ENCODE results near the gene PLEKHG4. TPM values are rescaled to one million over a fixed set of nuclear protein-coding genes. Genes with fewer than 3 reads are reported as not detected.

Gene PLEKHG4
- total and polyA plus RNA-seq, 9 donors, result 7.6 to 13.2 (median 10.1) TPM

- peaks cover 25% of the 10 kb centered on the region for H3K4me1 ChIP-seq (ENCODE audit: control insufficient read depth, insufficient read depth, low read length)
- no peaks in the 10 kb centered on the region for H3K9me3 ChIP-seq (replicated peaks; ENCODE audit: control insufficient read depth, low read depth, low read length)
- peaks cover 14% of the 10 kb centered on the region for H3K36me3 ChIP-seq (ENCODE audit: control insufficient read depth, insufficient read depth, low read length)
- 67% methylated on average over 2 of the region's 4 CpGs for WGBS (ENCODE audit: insufficient coverage)
- DNase-seq, result peak; percentile 41
- H3K27ac ChIP-seq (ENCODE audit: low read length), result no peak overlapping the region
- no peaks in the 10 kb centered on the region for H3K27me3 ChIP-seq (ENCODE audit: control insufficient read depth, insufficient read depth, low read length)
- H3K4me3 ChIP-seq (ENCODE audit: low read length), result no peak overlapping the region
Observed at GRCh38 chr16:67277294-67277998, 1.9 kb upstream of the PLEKHG4 start.

DNA sequence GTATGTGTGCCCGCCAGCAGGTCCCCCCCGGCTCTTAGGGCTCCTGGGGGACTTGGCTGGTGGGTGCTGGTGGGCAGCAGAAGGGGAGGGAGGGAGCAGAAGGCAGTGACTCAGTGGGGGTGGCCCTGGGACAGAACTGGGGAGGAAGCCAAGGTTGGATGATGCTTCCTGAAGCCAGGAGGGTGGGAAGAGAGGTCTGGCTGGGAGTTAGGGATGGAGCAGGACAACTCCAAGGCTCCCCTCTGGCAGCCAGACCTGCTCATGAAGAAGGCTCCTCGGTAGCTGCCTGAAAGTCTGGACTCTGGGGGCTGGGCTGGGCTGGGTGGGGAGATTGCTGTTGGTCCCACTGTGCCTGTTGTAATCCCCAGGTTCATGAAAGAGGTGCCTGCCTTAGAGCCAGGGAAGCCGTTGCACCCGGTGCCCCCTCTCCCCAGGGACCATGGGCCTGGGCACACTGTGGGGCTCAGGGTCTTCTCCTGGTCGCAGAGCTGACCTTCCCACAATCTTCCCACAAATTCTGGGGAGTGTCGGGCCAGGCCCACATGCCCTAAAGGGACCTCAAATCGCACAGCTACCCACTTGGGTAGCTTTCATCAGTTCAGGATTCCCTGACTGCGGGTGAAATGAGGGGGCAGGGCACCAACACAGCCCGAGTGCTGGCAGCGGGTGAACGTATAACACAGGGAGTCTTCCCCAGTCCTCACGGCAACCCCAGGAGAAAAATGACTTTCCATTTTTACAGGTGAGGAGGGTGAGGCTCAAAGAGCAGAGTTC, 1.1 kb upstream of the PLEKHG4 start:
- Histone ChIP-seq H3K27me3 (ENCODE audit: control insufficient read depth, insufficient read depth, low read length) (no peaks in the 10 kb centered on the region), H3K9me3 (replicated peaks; ENCODE audit: control insufficient read depth, low read depth, low read length) (no peaks in the 10 kb centered on the region), H3K27ac (ENCODE audit: low read length) (no peak overlapping the region), H3K4me3 (ENCODE audit: low read length) (peak overlapping the region; percentile 45), H3K4me1 (ENCODE audit: control insufficient read depth, insufficient read depth, low read length) (peaks cover 25% of the 10 kb centered on the region), H3K36me3 (ENCODE audit: control insufficient read depth, insufficient read depth, low read length) (peaks cover 21% of the 10 kb centered on the region)
- peak; percentile 37 for DNase-seq
- WGBS (ENCODE audit: insufficient coverage), result 64% methylated on average over 10 of the region's 13 CpGs

DNA sequence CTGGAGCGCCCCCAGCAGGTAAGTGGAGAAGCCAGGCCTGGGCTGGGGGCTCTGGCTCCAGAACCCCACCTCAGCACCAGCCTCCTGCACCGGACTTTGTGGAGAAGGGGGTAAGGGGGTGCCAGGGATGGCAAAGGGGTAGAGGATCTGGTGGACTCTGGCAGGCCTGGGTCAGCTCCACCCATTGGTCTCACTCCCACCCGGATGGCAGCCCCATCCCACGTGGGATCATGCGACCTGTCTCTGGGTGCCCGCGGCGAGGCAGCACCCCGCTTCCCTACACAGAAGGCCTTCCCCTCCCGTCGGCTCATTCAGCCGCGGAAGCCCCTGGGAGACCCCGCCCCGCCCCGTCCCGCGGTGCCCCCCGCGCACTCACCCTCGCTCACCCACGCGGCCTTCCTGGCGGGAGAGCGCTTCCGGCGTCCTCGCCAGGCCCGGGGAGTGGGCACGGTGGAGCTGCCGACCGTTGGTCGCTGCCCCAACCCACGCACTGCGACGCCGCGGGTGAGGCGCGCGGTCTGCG, 498 bp upstream of the PLEKHG4 start:
- H3K27ac ChIP-seq (ENCODE audit: low read length), result no peak overlapping the region
- H3K9me3 ChIP-seq (replicated peaks; ENCODE audit: control insufficient read depth, low read depth, low read length), result no peaks in the 10 kb centered on the region
- peaks cover 25% of the 10 kb centered on the region for H3K36me3 ChIP-seq (ENCODE audit: control insufficient read depth, insufficient read depth, low read length)
- H3K27me3 ChIP-seq (ENCODE audit: control insufficient read depth, insufficient read depth, low read length), result no peaks in the 10 kb centered on the region
- H3K4me1 ChIP-seq (ENCODE audit: control insufficient read depth, insufficient read depth, low read length), result peaks cover 25% of the 10 kb centered on the region
- peak overlapping the region; percentile 45 for H3K4me3 ChIP-seq (ENCODE audit: low read length)
- under 1% methylated on average over 35 of the region's 42 CpGs for WGBS (ENCODE audit: insufficient coverage)
- peak; percentile 33 for DNase-seq

DNA sequence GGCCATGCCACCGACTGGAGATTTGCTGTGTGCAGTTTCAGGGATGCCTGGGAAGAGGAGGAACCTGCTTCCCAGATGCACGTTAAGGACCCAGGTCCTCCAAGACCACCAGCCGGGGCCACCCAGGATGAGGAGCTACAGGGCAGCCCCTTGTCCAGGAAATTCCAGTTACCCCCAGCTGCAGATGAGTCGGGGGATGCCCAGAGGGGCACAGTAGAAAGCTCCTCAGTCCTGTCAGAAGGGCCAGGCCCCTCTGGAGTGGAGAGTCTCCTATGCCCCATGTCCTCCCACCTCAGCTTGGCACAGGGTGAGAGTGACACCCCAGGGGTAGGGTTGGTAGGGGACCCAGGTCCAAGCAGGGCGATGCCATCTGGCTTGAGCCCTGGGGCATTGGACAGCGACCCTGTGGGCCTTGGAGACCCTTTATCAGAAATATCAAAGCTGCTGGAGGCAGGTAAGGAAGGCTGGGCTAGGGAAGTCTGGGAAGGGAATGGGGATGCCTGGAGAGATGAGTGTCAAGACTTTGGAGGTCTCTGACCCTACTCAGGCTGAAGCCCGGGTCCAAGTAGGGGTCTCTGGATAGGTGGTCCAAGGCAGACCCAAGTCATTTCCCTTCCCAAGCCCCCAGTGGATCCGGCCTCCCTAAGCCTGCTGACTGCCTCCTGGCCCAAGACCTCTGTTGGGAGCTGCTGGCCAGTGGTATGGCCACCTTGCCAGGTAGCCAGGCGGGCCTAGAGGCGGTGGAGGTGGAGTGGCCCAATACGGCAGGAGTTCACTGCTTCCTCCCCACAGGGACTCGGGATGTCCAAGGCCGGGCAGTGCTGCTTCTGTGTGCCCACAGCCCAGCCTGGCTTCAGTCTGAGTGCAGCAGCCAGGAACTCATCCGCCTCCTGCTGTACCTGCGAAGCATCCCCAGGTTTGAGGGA, 1.0 kb downstream of the PLEKHG4 start:
- WGBS (ENCODE audit: insufficient coverage), result 91% methylated on average over 9 of the region's 15 CpGs
- Histone ChIP-seq H3K9me3 (replicated peaks; ENCODE audit: control insufficient read depth, low read depth, low read length) (no peaks in the 10 kb centered on the region), H3K4me1 (ENCODE audit: control insufficient read depth, insufficient read depth, low read length) (peaks cover 36% of the 10 kb centered on the region), H3K4me3 (ENCODE audit: low read length) (peak overlapping the region; percentile 25), H3K27me3 (ENCODE audit: control insufficient read depth, insufficient read depth, low read length) (no peaks in the 10 kb centered on the region), H3K27ac (ENCODE audit: low read length) (no peak overlapping the region), H3K36me3 (ENCODE audit: control insufficient read depth, insufficient read depth, low read length) (peaks cover 29% of the 10 kb centered on the region)
- DNase-seq, result no peak

- DNase-seq, result no peak
- Histone ChIP-seq H3K36me3 (ENCODE audit: control insufficient read depth, insufficient read depth, low read length) (peaks cover 30% of the 10 kb centered on the region), H3K4me3 (ENCODE audit: low read length) (no peak overlapping the region), H3K9me3 (replicated peaks; ENCODE audit: control insufficient read depth, low read depth, low read length) (no peaks in the 10 kb centered on the region), H3K27ac (ENCODE audit: low read length) (no peak overlapping the region), H3K27me3 (ENCODE audit: control insufficient read depth, insufficient read depth, low read length) (no peaks in the 10 kb centered on the region), H3K4me1 (ENCODE audit: control insufficient read depth, insufficient read depth, low read length) (peaks cover 36% of the 10 kb centered on the region)
- 85% methylated on average over 12 of the region's 14 CpGs for WGBS (ENCODE audit: insufficient coverage)
Observed at GRCh38 chr16:67281536-67282446, 2.5 kb downstream of the PLEKHG4 start.

GRCh38 chr16:67282447-67282805, 3.1 kb downstream of the PLEKHG4 start:
- Histone ChIP-seq H3K27ac (ENCODE audit: low read length) (no peak overlapping the region), H3K27me3 (ENCODE audit: control insufficient read depth, insufficient read depth, low read length) (no peaks in the 10 kb centered on the region), H3K4me1 (ENCODE audit: control insufficient read depth, insufficient read depth, low read length) (peaks cover 34% of the 10 kb centered on the region), H3K9me3 (replicated peaks; ENCODE audit: control insufficient read depth, low read depth, low read length) (no peaks in the 10 kb centered on the region), H3K36me3 (ENCODE audit: control insufficient read depth, insufficient read depth, low read length) (peaks cover 28% of the 10 kb centered on the region), H3K4me3 (ENCODE audit: low read length) (no peak overlapping the region)
- WGBS (ENCODE audit: insufficient coverage), result 92% methylated on average over 9 of the region's 10 CpGs
- DNase-seq, result no peak

GRCh38 chr16:67283039-67283825, 3.9 kb downstream of the PLEKHG4 start:
- Histone ChIP-seq H3K27ac (ENCODE audit: low read length) (no peak overlapping the region), H3K27me3 (ENCODE audit: control insufficient read depth, insufficient read depth, low read length) (no peaks in the 10 kb centered on the region), H3K36me3 (ENCODE audit: control insufficient read depth, insufficient read depth, low read length) (peaks cover 33% of the 10 kb centered on the region), H3K4me3 (ENCODE audit: low read length) (no peak overlapping the region), H3K9me3 (replicated peaks; ENCODE audit: control insufficient read depth, low read depth, low read length) (no peaks in the 10 kb centered on the region), H3K4me1 (ENCODE audit: control insufficient read depth, insufficient read depth, low read length) (peaks cover 26% of the 10 kb centered on the region)
- DNase-seq, result no peak
- 85% methylated on average over 7 of the region's 7 CpGs for WGBS (ENCODE audit: insufficient coverage)

DNA sequence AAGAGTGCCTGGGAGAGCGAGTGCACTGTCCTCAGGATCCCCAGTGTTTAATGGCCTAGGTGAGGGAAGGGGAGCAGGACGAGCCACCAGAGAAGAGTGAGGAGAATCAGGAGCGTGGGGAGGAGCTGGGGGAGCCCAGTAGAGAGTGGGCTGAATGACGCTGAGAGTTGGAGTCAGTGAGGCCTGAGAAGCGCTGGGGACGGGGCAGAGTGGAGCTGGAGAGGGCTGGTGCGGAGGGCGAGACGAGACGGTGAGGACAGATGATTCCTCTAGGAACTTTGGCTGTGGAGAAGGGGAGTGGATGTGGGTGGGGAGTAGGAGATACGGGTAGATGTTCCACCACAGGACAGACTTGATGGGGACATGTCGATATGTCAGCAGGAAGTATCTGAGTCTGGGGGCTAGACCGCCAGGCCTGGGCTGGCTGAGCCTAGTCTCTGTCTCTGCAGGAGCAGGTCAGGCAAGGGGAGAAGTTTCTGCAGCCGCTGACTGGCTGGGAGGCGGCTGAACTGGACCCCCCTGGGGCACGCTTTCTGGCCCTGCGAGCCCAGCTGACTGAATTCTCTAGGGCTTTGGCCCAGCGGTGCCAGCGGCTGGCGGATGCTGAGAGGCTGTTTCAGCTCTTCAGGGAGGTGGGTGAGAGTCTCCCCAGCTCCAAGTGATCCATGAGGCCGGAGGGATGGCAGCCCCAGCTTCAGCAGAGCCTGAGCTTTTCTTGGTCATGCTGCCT, 4.7 kb downstream of the PLEKHG4 start:
- Histone ChIP-seq H3K4me3 (ENCODE audit: low read length) (no peak overlapping the region), H3K9me3 (replicated peaks; ENCODE audit: control insufficient read depth, low read depth, low read length) (no peaks in the 10 kb centered on the region), H3K27ac (ENCODE audit: low read length) (no peak overlapping the region), H3K27me3 (ENCODE audit: control insufficient read depth, insufficient read depth, low read length) (no peaks in the 10 kb centered on the region), H3K4me1 (ENCODE audit: control insufficient read depth, insufficient read depth, low read length) (peaks cover 21% of the 10 kb centered on the region), H3K36me3 (ENCODE audit: control insufficient read depth, insufficient read depth, low read length) (peaks cover 33% of the 10 kb centered on the region)
- no peak for DNase-seq
- 81% methylated on average over 21 of the region's 21 CpGs for WGBS (ENCODE audit: insufficient coverage)
